ENCODE results near the gene LILRA1.

DNA sequence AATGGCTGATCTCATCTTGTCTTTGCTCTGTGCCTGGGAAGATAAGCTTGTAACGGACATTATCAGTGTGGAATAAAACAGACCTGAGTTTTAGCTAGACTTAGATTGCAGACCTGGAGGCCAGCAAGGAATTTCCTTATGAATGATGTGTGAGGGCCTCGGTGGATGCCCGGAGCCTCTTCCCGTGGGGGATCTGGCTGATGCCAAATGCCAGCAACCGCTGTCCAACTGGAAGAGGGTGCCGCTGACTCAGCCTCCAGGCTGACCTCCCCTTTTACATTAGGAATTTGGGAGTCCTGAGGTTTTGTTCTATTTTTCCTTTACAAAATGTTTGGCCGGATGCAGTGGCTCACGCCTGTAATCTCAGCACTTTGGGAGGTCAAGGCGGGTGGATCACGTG, 39.4 kb upstream of the LILRA1 start:
- TF ChIP-seq CTCF (conservative IDR thresholded peaks at IDR 0.05; ENCODE audit: low read depth, low read length) (no peak), EZH2 (IDR thresholded peaks at IDR 0.05; ENCODE audit: low read length, unreplicated experiment) (no peak)
